WTC11 (cell line): ENCODE results near the gene SLC66A2. TPM values are rescaled to one million over a fixed set of nuclear protein-coding genes. Genes with fewer than 3 reads are reported as not detected.

Experiments
- ATF1 ChIP-seq: sonication (generic); formaldehyde crosslinking; IDR thresholded peaks from 2 replicates; pipeline ENCODE4 v1.8.1; 2023; ENCODE audit warnings: mild to moderate bottlenecking, moderate library complexity, missing genetic modification reagents
- CBFB ChIP-seq: sonication (generic); formaldehyde crosslinking; IDR thresholded peaks from 2 replicates; pipeline ENCODE4 v1.8.1; 2022; ENCODE audit warnings: mild to moderate bottlenecking, low read depth, missing genetic modification reagents
- CREB1 ChIP-seq: sonication (generic); formaldehyde crosslinking; IDR thresholded peaks from 2 replicates; pipeline ENCODE4 v1.8.0; 2023; ENCODE audit warnings: mild to moderate bottlenecking, missing genetic modification reagents
- CREM ChIP-seq: sonication (generic); formaldehyde crosslinking; IDR thresholded peaks from 2 replicates; pipeline ENCODE4 v1.8.1; 2022; ENCODE audit warnings: mild to moderate bottlenecking, missing genetic modification reagents, moderate library complexity
- ETV6 ChIP-seq: sonication (generic); formaldehyde crosslinking; IDR thresholded peaks from 2 replicates; pipeline ENCODE4 v1.8.1; 2022; ENCODE audit warnings: mild to moderate bottlenecking, missing genetic modification reagents
- KAT7 ChIP-seq: sonication (generic); formaldehyde crosslinking; IDR thresholded peaks from 2 replicates; pipeline ENCODE4 v1.8.1; 2023; ENCODE audit warnings: missing genetic modification reagents, mild to moderate bottlenecking, borderline replicate concordance
- NFATC4 ChIP-seq: fragments of 250-450 bp; sonication (Bioruptor Pico); IDR thresholded peaks from 2 replicates; pipeline ENCODE4 v1.9.0; 2021; ENCODE audit warnings: mild to moderate bottlenecking
- NFYB ChIP-seq: sonication (generic); formaldehyde crosslinking; conservative IDR thresholded peaks from 2 replicates; pipeline ENCODE4 v1.8.0; 2022; ENCODE audit warnings: low read depth, missing genetic modification reagents
- NR1H2 ChIP-seq: sonication (generic); formaldehyde crosslinking; IDR thresholded peaks from 2 replicates; pipeline ENCODE4 v1.9.0; 2021; ENCODE audit warnings: mild to moderate bottlenecking, moderate library complexity, missing genetic modification reagents
- PRRX2 ChIP-seq: fragments of 250-450 bp; sonication (Bioruptor Pico); IDR thresholded peaks from 2 replicates; pipeline ENCODE4 v1.8.0; 2021; ENCODE audit warnings: mild to moderate bottlenecking
- SMAD3 ChIP-seq: sonication (generic); formaldehyde crosslinking; IDR thresholded peaks from 2 replicates; pipeline ENCODE4 v1.8.0; 2022; ENCODE audit warnings: missing genetic modification reagents, mild to moderate bottlenecking, borderline replicate concordance
- ZNF232 ChIP-seq: sonication (generic); formaldehyde crosslinking; IDR thresholded peaks from 2 replicates; pipeline ENCODE4 v1.8.0; 2022; ENCODE audit warnings: mild to moderate bottlenecking, missing genetic modification reagents
- ZNF671 ChIP-seq: fragments of 250-450 bp; sonication (Bioruptor Pico); IDR thresholded peaks from 2 replicates; pipeline ENCODE4 v1.8.0; 2021; ENCODE audit warnings: mild to moderate bottlenecking
- total RNA-seq: library from RNA; stranded (reverse); gene quantifications from 3 replicates; pipeline ENCODE4 v1.2.3, GENCODE V29; 2021
- TF ChIP-seq, protein P1 (sequence below): fragments of 200-600 bp; IDR thresholded peaks from 2 replicates; pipeline ENCODE4 v1.8.0; 2022; ENCODE audit warnings: antibody characterized with exemption
- TF ChIP-seq, protein P2 (sequence below): sonication (generic); formaldehyde crosslinking; IDR thresholded peaks from 2 replicates; pipeline ENCODE4 v1.8.0; 2022; ENCODE audit warnings: mild to moderate bottlenecking, missing genetic modification reagents
- TF ChIP-seq, protein P3 (sequence below): sonication (generic); formaldehyde crosslinking; IDR thresholded peaks from 2 replicates; pipeline ENCODE4 v1.8.1; 2023; ENCODE audit warnings: mild to moderate bottlenecking, missing genetic modification reagents, borderline replicate concordance
- TF ChIP-seq, protein P4 (sequence below): fragments of 250-450 bp; sonication (Bioruptor Pico); IDR thresholded peaks from 2 replicates; pipeline ENCODE4 v1.9.0; 2021; ENCODE audit warnings: mild to moderate bottlenecking
- TF ChIP-seq, protein P5 (sequence below): sonication (generic); formaldehyde crosslinking; IDR thresholded peaks from 2 replicates; pipeline ENCODE4 v1.8.0; 2022; ENCODE audit warnings: mild to moderate bottlenecking, missing genetic modification reagents
- TF ChIP-seq, protein P6 (sequence below): sonication (generic); formaldehyde crosslinking; IDR thresholded peaks from 2 replicates; pipeline ENCODE4 v1.8.0; 2023; ENCODE audit warnings: missing genetic modification reagents
- TF ChIP-seq, protein P7 (sequence below): sonication (generic); formaldehyde crosslinking; IDR thresholded peaks from 2 replicates; pipeline ENCODE4 v1.8.1; 2022; ENCODE audit warnings: mild to moderate bottlenecking, missing genetic modification reagents, moderate library complexity, borderline replicate concordance
- TF ChIP-seq, protein P8 (sequence below): fragments of 250-450 bp; sonication (Bioruptor Pico); IDR thresholded peaks from 2 replicates; pipeline ENCODE4 v2.1.2; 2022; ENCODE audit warnings: mild to moderate bottlenecking, moderate library complexity
- TF ChIP-seq, protein P9 (sequence below): sonication (generic); formaldehyde crosslinking; IDR thresholded peaks from 2 replicates; pipeline ENCODE4 v1.8.1; 2022; ENCODE audit warnings: low read depth, mild to moderate bottlenecking, moderate library complexity, missing genetic modification reagents, borderline replicate concordance

SLC66A2 gene
- total RNA-seq, 1 experiment from 2014 or later = 20.9 TPM

DNA sequence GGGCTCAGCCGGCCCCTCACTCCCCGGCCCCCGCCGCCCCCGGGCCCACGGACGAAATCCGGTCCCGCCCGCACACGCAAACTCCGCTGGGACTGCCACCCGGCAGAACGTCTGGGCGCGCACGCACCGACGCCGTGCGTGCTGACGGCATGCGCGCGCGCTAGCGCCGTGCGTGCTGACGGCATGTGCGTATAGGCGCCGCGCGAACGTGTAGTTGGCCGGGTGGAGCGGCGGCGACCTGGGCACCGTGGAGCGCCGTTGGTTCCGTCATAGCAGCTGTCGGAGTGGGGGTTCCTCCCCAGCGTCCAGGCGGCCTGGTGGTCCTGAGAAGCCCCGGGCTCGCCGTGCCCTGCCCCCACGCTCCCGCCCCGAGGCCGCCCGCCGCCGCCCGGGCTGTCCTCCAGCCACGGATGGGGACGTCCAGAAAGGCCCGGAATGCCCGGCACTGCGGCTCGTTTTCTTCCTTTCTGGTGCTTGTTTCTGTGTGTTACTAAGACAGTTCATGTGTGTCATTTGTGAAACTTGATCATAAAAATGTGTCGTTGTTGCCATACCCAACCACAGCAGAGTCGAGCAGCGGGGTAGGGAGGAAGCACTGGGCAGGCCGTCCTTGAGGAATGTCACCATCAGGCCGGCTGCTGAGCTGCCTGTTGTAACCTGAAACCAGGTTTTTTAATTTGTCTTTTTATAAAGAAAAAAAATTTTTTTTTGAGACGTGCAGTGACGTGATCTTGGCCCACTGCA, 37.2 kb upstream of the SLC66A2 start, which contains the start of gene TXNL4A (continued):
- TF ChIP-seq KAT7 (CRISPR knock-in tag) = 0 out of 2 replicates have a peak, but pooled peaks have one; percentile 7
- TF ChIP-seq, protein P1, sequence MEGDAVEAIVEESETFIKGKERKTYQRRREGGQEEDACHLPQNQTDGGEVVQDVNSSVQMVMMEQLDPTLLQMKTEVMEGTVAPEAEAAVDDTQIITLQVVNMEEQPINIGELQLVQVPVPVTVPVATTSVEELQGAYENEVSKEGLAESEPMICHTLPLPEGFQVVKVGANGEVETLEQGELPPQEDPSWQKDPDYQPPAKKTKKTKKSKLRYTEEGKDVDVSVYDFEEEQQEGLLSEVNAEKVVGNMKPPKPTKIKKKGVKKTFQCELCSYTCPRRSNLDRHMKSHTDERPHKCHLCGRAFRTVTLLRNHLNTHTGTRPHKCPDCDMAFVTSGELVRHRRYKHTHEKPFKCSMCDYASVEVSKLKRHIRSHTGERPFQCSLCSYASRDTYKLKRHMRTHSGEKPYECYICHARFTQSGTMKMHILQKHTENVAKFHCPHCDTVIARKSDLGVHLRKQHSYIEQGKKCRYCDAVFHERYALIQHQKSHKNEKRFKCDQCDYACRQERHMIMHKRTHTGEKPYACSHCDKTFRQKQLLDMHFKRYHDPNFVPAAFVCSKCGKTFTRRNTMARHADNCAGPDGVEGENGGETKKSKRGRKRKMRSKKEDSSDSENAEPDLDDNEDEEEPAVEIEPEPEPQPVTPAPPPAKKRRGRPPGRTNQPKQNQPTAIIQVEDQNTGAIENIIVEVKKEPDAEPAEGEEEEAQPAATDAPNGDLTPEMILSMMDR = no peak
- TF ChIP-seq CBFB (CRISPR knock-in tag) = 0 out of 2 replicates have a peak, but pooled peaks have one; percentile 84
- TF ChIP-seq CREM (CRISPR knock-in tag) = peak; percentile 93
- TF ChIP-seq, protein P2, sequence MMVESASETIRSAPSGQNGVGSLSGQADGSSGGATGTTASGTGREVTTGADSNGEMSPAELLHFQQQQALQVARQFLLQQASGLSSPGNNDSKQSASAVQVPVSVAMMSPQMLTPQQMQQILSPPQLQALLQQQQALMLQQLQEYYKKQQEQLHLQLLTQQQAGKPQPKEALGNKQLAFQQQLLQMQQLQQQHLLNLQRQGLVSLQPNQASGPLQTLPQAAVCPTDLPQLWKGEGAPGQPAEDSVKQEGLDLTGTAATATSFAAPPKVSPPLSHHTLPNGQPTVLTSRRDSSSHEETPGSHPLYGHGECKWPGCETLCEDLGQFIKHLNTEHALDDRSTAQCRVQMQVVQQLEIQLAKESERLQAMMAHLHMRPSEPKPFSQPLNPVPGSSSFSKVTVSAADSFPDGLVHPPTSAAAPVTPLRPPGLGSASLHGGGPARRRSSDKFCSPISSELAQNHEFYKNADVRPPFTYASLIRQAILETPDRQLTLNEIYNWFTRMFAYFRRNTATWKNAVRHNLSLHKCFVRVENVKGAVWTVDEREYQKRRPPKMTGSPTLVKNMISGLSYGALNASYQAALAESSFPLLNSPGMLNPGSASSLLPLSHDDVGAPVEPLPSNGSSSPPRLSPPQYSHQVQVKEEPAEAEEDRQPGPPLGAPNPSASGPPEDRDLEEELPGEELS (CRISPR knock-in tag) = 0 out of 2 replicates have a peak, but pooled peaks have one; percentile 65
- TF ChIP-seq ZNF232 (CRISPR knock-in tag) = no peak
- TF ChIP-seq, protein P3, sequence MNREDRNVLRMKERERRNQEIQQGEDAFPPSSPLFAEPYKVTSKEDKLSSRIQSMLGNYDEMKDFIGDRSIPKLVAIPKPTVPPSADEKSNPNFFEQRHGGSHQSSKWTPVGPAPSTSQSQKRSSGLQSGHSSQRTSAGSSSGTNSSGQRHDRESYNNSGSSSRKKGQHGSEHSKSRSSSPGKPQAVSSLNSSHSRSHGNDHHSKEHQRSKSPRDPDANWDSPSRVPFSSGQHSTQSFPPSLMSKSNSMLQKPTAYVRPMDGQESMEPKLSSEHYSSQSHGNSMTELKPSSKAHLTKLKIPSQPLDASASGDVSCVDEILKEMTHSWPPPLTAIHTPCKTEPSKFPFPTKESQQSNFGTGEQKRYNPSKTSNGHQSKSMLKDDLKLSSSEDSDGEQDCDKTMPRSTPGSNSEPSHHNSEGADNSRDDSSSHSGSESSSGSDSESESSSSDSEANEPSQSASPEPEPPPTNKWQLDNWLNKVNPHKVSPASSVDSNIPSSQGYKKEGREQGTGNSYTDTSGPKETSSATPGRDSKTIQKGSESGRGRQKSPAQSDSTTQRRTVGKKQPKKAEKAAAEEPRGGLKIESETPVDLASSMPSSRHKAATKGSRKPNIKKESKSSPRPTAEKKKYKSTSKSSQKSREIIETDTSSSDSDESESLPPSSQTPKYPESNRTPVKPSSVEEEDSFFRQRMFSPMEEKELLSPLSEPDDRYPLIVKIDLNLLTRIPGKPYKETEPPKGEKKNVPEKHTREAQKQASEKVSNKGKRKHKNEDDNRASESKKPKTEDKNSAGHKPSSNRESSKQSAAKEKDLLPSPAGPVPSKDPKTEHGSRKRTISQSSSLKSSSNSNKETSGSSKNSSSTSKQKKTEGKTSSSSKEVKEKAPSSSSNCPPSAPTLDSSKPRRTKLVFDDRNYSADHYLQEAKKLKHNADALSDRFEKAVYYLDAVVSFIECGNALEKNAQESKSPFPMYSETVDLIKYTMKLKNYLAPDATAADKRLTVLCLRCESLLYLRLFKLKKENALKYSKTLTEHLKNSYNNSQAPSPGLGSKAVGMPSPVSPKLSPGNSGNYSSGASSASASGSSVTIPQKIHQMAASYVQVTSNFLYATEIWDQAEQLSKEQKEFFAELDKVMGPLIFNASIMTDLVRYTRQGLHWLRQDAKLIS (CRISPR knock-in tag) = no peak
- TF ChIP-seq NR1H2 (CRISPR knock-in tag) = no peak
- TF ChIP-seq, protein P4, sequence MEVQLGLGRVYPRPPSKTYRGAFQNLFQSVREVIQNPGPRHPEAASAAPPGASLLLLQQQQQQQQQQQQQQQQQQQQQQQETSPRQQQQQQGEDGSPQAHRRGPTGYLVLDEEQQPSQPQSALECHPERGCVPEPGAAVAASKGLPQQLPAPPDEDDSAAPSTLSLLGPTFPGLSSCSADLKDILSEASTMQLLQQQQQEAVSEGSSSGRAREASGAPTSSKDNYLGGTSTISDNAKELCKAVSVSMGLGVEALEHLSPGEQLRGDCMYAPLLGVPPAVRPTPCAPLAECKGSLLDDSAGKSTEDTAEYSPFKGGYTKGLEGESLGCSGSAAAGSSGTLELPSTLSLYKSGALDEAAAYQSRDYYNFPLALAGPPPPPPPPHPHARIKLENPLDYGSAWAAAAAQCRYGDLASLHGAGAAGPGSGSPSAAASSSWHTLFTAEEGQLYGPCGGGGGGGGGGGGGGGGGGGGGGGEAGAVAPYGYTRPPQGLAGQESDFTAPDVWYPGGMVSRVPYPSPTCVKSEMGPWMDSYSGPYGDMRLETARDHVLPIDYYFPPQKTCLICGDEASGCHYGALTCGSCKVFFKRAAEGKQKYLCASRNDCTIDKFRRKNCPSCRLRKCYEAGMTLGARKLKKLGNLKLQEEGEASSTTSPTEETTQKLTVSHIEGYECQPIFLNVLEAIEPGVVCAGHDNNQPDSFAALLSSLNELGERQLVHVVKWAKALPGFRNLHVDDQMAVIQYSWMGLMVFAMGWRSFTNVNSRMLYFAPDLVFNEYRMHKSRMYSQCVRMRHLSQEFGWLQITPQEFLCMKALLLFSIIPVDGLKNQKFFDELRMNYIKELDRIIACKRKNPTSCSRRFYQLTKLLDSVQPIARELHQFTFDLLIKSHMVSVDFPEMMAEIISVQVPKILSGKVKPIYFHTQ = no peak
- no peak for TF ChIP-seq ZNF671 (CRISPR knock-in tag)
- no peak for TF ChIP-seq SMAD3
- TF ChIP-seq, protein P5, sequence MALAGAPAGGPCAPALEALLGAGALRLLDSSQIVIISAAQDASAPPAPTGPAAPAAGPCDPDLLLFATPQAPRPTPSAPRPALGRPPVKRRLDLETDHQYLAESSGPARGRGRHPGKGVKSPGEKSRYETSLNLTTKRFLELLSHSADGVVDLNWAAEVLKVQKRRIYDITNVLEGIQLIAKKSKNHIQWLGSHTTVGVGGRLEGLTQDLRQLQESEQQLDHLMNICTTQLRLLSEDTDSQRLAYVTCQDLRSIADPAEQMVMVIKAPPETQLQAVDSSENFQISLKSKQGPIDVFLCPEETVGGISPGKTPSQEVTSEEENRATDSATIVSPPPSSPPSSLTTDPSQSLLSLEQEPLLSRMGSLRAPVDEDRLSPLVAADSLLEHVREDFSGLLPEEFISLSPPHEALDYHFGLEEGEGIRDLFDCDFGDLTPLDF (CRISPR knock-in tag) = 0 out of 2 replicates have a peak, but pooled peaks have one; percentile 17
- TF ChIP-seq, protein P6, sequence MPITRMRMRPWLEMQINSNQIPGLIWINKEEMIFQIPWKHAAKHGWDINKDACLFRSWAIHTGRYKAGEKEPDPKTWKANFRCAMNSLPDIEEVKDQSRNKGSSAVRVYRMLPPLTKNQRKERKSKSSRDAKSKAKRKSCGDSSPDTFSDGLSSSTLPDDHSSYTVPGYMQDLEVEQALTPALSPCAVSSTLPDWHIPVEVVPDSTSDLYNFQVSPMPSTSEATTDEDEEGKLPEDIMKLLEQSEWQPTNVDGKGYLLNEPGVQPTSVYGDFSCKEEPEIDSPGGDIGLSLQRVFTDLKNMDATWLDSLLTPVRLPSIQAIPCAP (CRISPR knock-in tag) = no peak
- TF ChIP-seq, protein P7, sequence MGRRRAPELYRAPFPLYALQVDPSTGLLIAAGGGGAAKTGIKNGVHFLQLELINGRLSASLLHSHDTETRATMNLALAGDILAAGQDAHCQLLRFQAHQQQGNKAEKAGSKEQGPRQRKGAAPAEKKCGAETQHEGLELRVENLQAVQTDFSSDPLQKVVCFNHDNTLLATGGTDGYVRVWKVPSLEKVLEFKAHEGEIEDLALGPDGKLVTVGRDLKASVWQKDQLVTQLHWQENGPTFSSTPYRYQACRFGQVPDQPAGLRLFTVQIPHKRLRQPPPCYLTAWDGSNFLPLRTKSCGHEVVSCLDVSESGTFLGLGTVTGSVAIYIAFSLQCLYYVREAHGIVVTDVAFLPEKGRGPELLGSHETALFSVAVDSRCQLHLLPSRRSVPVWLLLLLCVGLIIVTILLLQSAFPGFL (CRISPR knock-in tag) = no peak
- TF ChIP-seq ATF1 (CRISPR knock-in tag) = no peak; the same call in 1 of the 2 replicates
- TF ChIP-seq CREB1 (CRISPR knock-in tag) = 0 out of 2 replicates have a peak, but pooled peaks have one; percentile 31
- TF ChIP-seq PRRX2 = no peak
- no peak for TF ChIP-seq NFATC4 (CRISPR knock-in tag)
- TF ChIP-seq, protein P8, sequence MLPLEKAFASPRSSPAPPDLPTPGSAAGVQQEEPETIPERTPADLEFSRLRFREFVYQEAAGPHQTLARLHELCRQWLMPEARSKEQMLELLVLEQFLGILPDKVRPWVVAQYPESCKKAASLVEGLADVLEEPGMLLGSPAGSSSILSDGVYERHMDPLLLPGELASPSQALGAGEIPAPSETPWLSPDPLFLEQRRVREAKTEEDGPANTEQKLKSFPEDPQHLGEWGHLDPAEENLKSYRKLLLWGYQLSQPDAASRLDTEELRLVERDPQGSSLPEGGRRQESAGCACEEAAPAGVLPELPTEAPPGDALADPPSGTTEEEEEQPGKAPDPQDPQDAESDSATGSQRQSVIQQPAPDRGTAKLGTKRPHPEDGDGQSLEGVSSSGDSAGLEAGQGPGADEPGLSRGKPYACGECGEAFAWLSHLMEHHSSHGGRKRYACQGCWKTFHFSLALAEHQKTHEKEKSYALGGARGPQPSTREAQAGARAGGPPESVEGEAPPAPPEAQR (CRISPR knock-in tag) = no peak
- 0 out of 2 replicates have a peak, but pooled peaks have one; percentile 37 for TF ChIP-seq NFYB (CRISPR knock-in tag)
- no peak for TF ChIP-seq ETV6 (CRISPR knock-in tag)
- TF ChIP-seq, protein P9, sequence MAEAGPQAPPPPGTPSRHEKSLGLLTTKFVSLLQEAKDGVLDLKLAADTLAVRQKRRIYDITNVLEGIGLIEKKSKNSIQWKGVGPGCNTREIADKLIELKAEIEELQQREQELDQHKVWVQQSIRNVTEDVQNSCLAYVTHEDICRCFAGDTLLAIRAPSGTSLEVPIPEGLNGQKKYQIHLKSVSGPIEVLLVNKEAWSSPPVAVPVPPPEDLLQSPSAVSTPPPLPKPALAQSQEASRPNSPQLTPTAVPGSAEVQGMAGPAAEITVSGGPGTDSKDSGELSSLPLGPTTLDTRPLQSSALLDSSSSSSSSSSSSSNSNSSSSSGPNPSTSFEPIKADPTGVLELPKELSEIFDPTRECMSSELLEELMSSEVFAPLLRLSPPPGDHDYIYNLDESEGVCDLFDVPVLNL (CRISPR knock-in tag) = no peak
